Mesothelial cell of epicardium (in vitro differentiated cells): Measurements from ENCODE around the gene CCDC107. TPM values are rescaled to one million over a fixed set of nuclear protein-coding genes. Genes with fewer than 3 reads are reported as not detected.

Experiments
- DNase-seq, 2 experiments: peaks; one replicate each; pipeline ENCODE4 v3.0.0; 2021; ENCODE audit warnings: low spot score in 2 of 2; ENCODE audit not compliant: unreplicated experiment in 2 of 2
- H3K27ac Mint-ChIP-seq: 2 replicates; pipeline ENCODE4 v1.8.0; 2021; ENCODE audit warnings: mixed read lengths
- H3K27me3 Mint-ChIP-seq: 2 replicates; pipeline ENCODE4 v1.8.0; 2021; ENCODE audit warnings: low read depth, mixed read lengths
- H3K36me3 Mint-ChIP-seq: 2 replicates; pipeline ENCODE4 v1.8.0; 2021; ENCODE audit warnings: mixed read lengths
- H3K4me1 Mint-ChIP-seq: 2 replicates; pipeline ENCODE4 v1.8.0; 2021; ENCODE audit warnings: mixed read lengths
- H3K4me3 Mint-ChIP-seq: 2 replicates; pipeline ENCODE4 v1.8.0; 2021; ENCODE audit warnings: mild to moderate bottlenecking, moderate library complexity, mixed read lengths
- H3K9me3 Mint-ChIP-seq: 2 replicates; pipeline ENCODE4 v1.8.0; 2021; ENCODE audit warnings: mixed read lengths
- CTCF ChIP-seq: fragments of 200-600 bp; sonication (generic); IDR thresholded peaks from one replicate; pipeline ENCODE4 v1.5.0; 2021; ENCODE audit warnings: antibody characterized with exemption; ENCODE audit not compliant: unreplicated experiment
- total RNA-seq: library from RNA; stranded (reverse); gene quantifications from 3 replicates; pipeline ENCODE4 v1.2.1, GENCODE V29; 2021

Gene CCDC107
- total RNA-seq, 1 donor from 2014 or later: 16.7 TPM

- Mint-ChIP-seq H3K4me3 (no peak overlapping the region), H3K9me3 (no peaks in the 10 kb centered on the region), H3K27me3 (no peaks in the 10 kb centered on the region), H3K4me1 (peaks cover 37% of the 10 kb centered on the region), H3K36me3 (no peaks in the 10 kb centered on the region), H3K27ac (peak overlapping the region; percentile 96)
- TF ChIP-seq CTCF: no peak
- DNase-seq: no peak
Observed at GRCh38 chr9:35666549-35666948, 8.5 kb downstream of the CCDC107 start.

GRCh38 chr9:35667939-35668338, 9.8 kb downstream of the CCDC107 start:
- peaks cover 37% of the 10 kb centered on the region for H3K4me1 Mint-ChIP-seq
- H3K4me3 Mint-ChIP-seq: no peak overlapping the region
- no peaks in the 10 kb centered on the region for H3K9me3 Mint-ChIP-seq

GRCh38 chr9:35669331-35670145, 11.4 kb downstream of the CCDC107 start:
- Mint-ChIP-seq H3K9me3 (no peaks in the 10 kb centered on the region), H3K4me3 (no peak overlapping the region), H3K4me1 (peaks cover 28% of the 10 kb centered on the region), H3K36me3 (no peaks in the 10 kb centered on the region), H3K27me3 (no peaks in the 10 kb centered on the region), H3K27ac (peak overlapping the region; percentile 74)
- DNase-seq: no peak
- no peak for TF ChIP-seq CTCF

More at GRCh38 chr9:35667939-35668338, 9.8 kb downstream of the CCDC107 start:
- TF ChIP-seq CTCF: no peak
- Mint-ChIP-seq H3K27ac (no peak overlapping the region), H3K27me3 (no peaks in the 10 kb centered on the region), H3K36me3 (no peaks in the 10 kb centered on the region)
- no peak for DNase-seq

GRCh38 chr9:35673132-35674024, 15.3 kb downstream of the CCDC107 start, which contains the start of gene CA9:
Gene CA9 (plus strand): TSS chr9:35673928. CDS start chr9:35673960, 32 bp downstream.
- peak within 1 kb of the TSS; percentile 70 for H3K4me3 Mint-ChIP-seq
- H3K36me3 Mint-ChIP-seq: no peaks in the 10 kb centered on the region
- no peaks in the 10 kb centered on the region for H3K9me3 Mint-ChIP-seq
- H3K4me1 Mint-ChIP-seq: peaks cover 16% of the 10 kb centered on the region
- peak within 1 kb of the TSS; percentile 23 for H3K27ac Mint-ChIP-seq
- no peak for TF ChIP-seq CTCF
- DNase-seq: no peak
- no peaks in the 10 kb centered on the region for H3K27me3 Mint-ChIP-seq

- Mint-ChIP-seq H3K9me3 (no peaks in the 10 kb centered on the region), H3K27ac (no peak overlapping the region), H3K4me1 (peaks cover 13% of the 10 kb centered on the region), H3K4me3 (peak overlapping the region; percentile 70), H3K36me3 (no peaks in the 10 kb centered on the region), H3K27me3 (no peaks in the 10 kb centered on the region)
- DNase-seq: no peak
- TF ChIP-seq CTCF: no peak
Observed at GRCh38 chr9:35674025-35674361, 15.9 kb downstream of the CCDC107 start.
